IMR-90 (cell line): ENCODE measurements around the gene ETFA. TPM values are rescaled to one million over a fixed set of nuclear protein-coding genes. Genes with fewer than 3 reads are reported as not detected.

Source experiments
- ATAC-seq: fragments of 200-7000 bp; cut with Tn5 transposase; 2 replicates; pipeline ENCODE4 v1.9.1; 2020; ENCODE audit warnings: low read depth, mild to moderate bottlenecking, moderate library complexity
- BruUV-seq: library from RNA; stranded (reverse); fragments of 400-500 nt; replicated peaks from 2 replicates; lab custom pipeline; 2021; lab: Mats Ljungman, UMichigan
- CTCF ChIA-PET: fragments of 300-600 bp; formaldehyde crosslinking; extraction: SDS; loops from one replicate; lab custom pipeline; 2021; ENCODE audit warnings: antibody characterized with exemption; lab: Yijun Ruan, JAX
- POLR2A ChIA-PET: fragments of 300-600 bp; sonication (Branson Sonifier 250); formaldehyde crosslinking; loops from one replicate; lab custom pipeline; 2022; ENCODE audit warnings: antibody characterized with exemption; ENCODE audit not compliant: unreplicated experiment; lab: Charles Lee
- DNase-seq: peaks from one replicate; pipeline ENCODE4 v3.0.0; 2013
- H2AFZ ChIP-seq: replicated peaks from 2 replicates; pipeline ENCODE3; 2013; ENCODE audit warnings: low read length, mild to moderate bottlenecking; ENCODE audit not compliant: poor library complexity
- H2AK5ac ChIP-seq: 2 replicates; pipeline ENCODE4 v1.6.1; 2013; ENCODE audit warnings: low read depth, low read length, inconsistent platforms
- H2AK9ac ChIP-seq: replicated peaks from 2 replicates; pipeline ENCODE3; 2013; ENCODE audit warnings: mild to moderate bottlenecking, low read depth, low read length, moderate library complexity; ENCODE audit not compliant: poor library complexity
- H2BK120ac ChIP-seq: 2 replicates; pipeline ENCODE4 v1.6.1; 2013; ENCODE audit warnings: low read depth, low read length, inconsistent platforms
- H2BK15ac ChIP-seq: 3 replicates; pipeline ENCODE4 v1.6.1; 2013; ENCODE audit warnings: low read depth, low read length, inconsistent platforms
- H2BK20ac ChIP-seq: 2 replicates; pipeline ENCODE4 v1.6.1; 2013; ENCODE audit warnings: low read depth, mild to moderate bottlenecking, inconsistent platforms, low read length, moderate library complexity
- H2BK5ac ChIP-seq: 2 replicates; pipeline ENCODE4 v1.6.1; 2013; ENCODE audit warnings: mild to moderate bottlenecking, low read depth, low read length, inconsistent platforms; ENCODE audit not compliant: poor library complexity, severe bottlenecking
- H3K14ac ChIP-seq: replicated peaks from 2 replicates; pipeline ENCODE4 v1.6.1; 2013; ENCODE audit warnings: low read depth, low read length, inconsistent platforms
- H3K18ac ChIP-seq: 2 replicates; pipeline ENCODE4 v1.6.1; 2013; ENCODE audit warnings: low read depth, low read length, control low read depth
- H3K23ac ChIP-seq: 2 replicates; pipeline ENCODE4 v1.6.1; 2013; ENCODE audit warnings: low read depth, low read length, inconsistent platforms
- H3K27ac ChIP-seq: 2 replicates; pipeline ENCODE4 v1.5.1; 2013; ENCODE audit warnings: mild to moderate bottlenecking, control low read depth, low read length; ENCODE audit not compliant: insufficient read depth
- H3K27me3 ChIP-seq: 2 replicates; pipeline ENCODE4 v1.6.1; 2013; ENCODE audit warnings: low read length; ENCODE audit not compliant: control insufficient read depth, insufficient read depth
- H3K36me3 ChIP-seq: 2 replicates; pipeline ENCODE4 v1.6.1; 2013; ENCODE audit warnings: low read length, mixed read lengths; ENCODE audit not compliant: control insufficient read depth, insufficient read depth
- H3K4ac ChIP-seq: 2 replicates; pipeline ENCODE4 v1.6.1; 2013; ENCODE audit warnings: low read depth, low read length, inconsistent platforms
- H3K4me1 ChIP-seq: 2 replicates; pipeline ENCODE4 v1.6.1; 2013; ENCODE audit warnings: low read length, mixed read lengths; ENCODE audit not compliant: control insufficient read depth, insufficient read depth
- H3K4me2 ChIP-seq: 2 replicates; pipeline ENCODE4 v1.6.1; 2013; ENCODE audit warnings: low read depth, mild to moderate bottlenecking, control low read depth, low read length, moderate library complexity
- H3K4me3 ChIP-seq: 2 replicates; pipeline ENCODE4 v1.5.1; 2013; ENCODE audit warnings: low read depth, mild to moderate bottlenecking, control low read depth, low read length, moderate library complexity; ENCODE audit not compliant: insufficient read depth
- H3K56ac ChIP-seq: 2 replicates; pipeline ENCODE4 v1.6.1; 2013; ENCODE audit warnings: low read length, inconsistent platforms; ENCODE audit not compliant: insufficient read depth; ENCODE audit errors: extremely low read depth
- H3K79me1 ChIP-seq, 2 experiments: 2 replicates each; pipeline ENCODE4 v1.6.1; 2013; ENCODE audit warnings: low read length in 2 of 2, inconsistent platforms in 1 of 2, low read depth in 1 of 2
- H3K9ac ChIP-seq: 2 replicates; pipeline ENCODE4 v1.6.1; 2013; ENCODE audit warnings: low read depth, low read length, control low read depth
- H3K9me1 ChIP-seq: 2 replicates; pipeline ENCODE4 v1.6.1; 2013; ENCODE audit warnings: low read length, inconsistent platforms; ENCODE audit not compliant: insufficient read depth
- H3K9me3 ChIP-seq: 2 replicates; pipeline ENCODE4 v1.6.1; 2013; ENCODE audit warnings: low read length; ENCODE audit not compliant: control insufficient read depth, insufficient read depth
- H4K20me1 ChIP-seq: 2 replicates; pipeline ENCODE4 v1.6.1; 2013; ENCODE audit warnings: low read length, inconsistent platforms; ENCODE audit not compliant: insufficient read depth
- H4K5ac ChIP-seq: 2 replicates; pipeline ENCODE4 v1.6.1; 2013; ENCODE audit warnings: mild to moderate bottlenecking, low read depth, low read length, control low read depth
- H4K8ac ChIP-seq, 2 experiments: 2 replicates each; pipeline ENCODE4 v1.6.1; 2013; ENCODE audit warnings: low read depth in 2 of 2, low read length in 2 of 2, control low read depth in 1 of 2, inconsistent platforms in 1 of 2
- H4K91ac ChIP-seq: 2 replicates; pipeline ENCODE4 v1.6.1; 2013; ENCODE audit warnings: low read depth, low read length, inconsistent platforms; ENCODE audit not compliant: insufficient read depth
- CEBPB ChIP-seq: IDR thresholded peaks from 2 replicates; pipeline ENCODE4 v1.6.1; 2012; ENCODE audit warnings: low read depth, low read length, improper control_type of control experiment
- CHD1 ChIP-seq: IDR thresholded peaks from 2 replicates; pipeline ENCODE4 v1.6.1; 2012; ENCODE audit warnings: low read depth, low read length, improper control_type of control experiment
- MXI1 ChIP-seq: IDR thresholded peaks from 2 replicates; pipeline ENCODE4 v1.6.1; 2012; ENCODE audit warnings: low read depth, mild to moderate bottlenecking, low read length, moderate library complexity, borderline replicate concordance
- NFE2L2 ChIP-seq: fragments of 150-350 bp; IDR thresholded peaks from 2 replicates; pipeline ENCODE4 v1.6.1; 2016; ENCODE audit warnings: low read depth, mild to moderate bottlenecking, low read length
- POLR2A ChIP-seq: IDR thresholded peaks from 2 replicates; pipeline ENCODE4 v1.6.1; 2012; ENCODE audit warnings: mild to moderate bottlenecking, low read depth, low read length
- SMC3 ChIP-seq: fragments of 150-350 bp; IDR thresholded peaks from 2 replicates; pipeline ENCODE4 v1.6.1; 2016; ENCODE audit warnings: low read depth, mild to moderate bottlenecking, antibody characterized with exemption, low read length, moderate library complexity
- WGBS, 2 experiments: methylation state at CpG; one replicate each; pipeline versions ENCODE4 v1.1.5 to v1.1.7; 2013; ENCODE audit warnings: missing lambda C conversion rate in 2 of 2; ENCODE audit not compliant: insufficient read length in 1 of 2; ENCODE audit errors: extremely low coverage in 2 of 2; 5-methylcytosine and 5-hydroxymethylcytosine counted together
- dilution Hi-C: fragments of 300-500 bp; cut with HindIII; formaldehyde crosslinking; loops from one replicate; pipeline ENCODE4 v1.14.3; 2018; ENCODE audit warnings: low sequenced_read_pairs; ENCODE audit not compliant: unreplicated experiment
- in situ Hi-C: fragments of 300-500 bp; cut with MboI; formaldehyde crosslinking; loops from 3 replicates; pipeline ENCODE4 v1.14.3; 2019; ENCODE audit warnings: low sequenced_read_pairs, inconsistent platforms, mixed read lengths
- intact Hi-C: fragments of 100-400 bp; cut with micrococcal nuclease; formaldehyde crosslinking; loops from 2 replicates; pipeline ENCODE4 v1.10.0; 2022
- polyA plus RNA-seq, 3 experiments: library from polyadenylated mRNA; depleted of rRNA; stranded (reverse); fragments of >200 nt; gene quantifications; 2 replicates each; pipeline ENCODE4 v1.2.3, GENCODE V29; 2012; ENCODE audit warnings: low replicate concordance in 1 of 3
- total RNA-seq: library from RNA; depleted of rRNA; stranded (reverse); fragments of >200 nt; gene quantifications from 2 replicates; pipeline ENCODE4 v1.2.3, GENCODE V29; 2012
- TF ChIP-seq, protein P1 (sequence below): conservative IDR thresholded peaks from 2 replicates; pipeline ENCODE4 v1.5.1; 2012; ENCODE audit warnings: mild to moderate bottlenecking, low read depth, low read length, improper control_type of control experiment

ETFA gene
- total and polyA plus RNA-seq, 2 of the 4 experiments (the other 2 are of a cell fraction) = 115 to 172 TPM

DNA sequence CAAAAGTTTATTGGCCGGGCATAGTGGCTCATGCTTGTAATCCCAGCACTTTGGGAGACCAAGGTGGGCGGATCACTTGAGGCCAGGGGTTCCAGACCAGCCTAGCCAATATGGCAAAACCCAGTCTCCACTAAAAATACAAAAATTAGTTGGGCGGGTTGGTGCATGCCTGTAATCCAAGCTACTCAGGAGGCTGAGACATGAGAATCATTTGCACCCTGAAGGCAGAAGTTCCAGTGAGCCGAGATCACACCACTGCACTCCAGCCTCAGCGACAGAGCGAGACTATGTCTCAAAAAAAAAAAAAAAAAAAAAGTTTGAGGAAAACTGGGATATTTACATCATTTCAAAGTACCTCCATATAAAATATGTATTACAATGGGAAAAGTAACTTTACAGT is 40.4 kb downstream of the ETFA start:
- Histone ChIP-seq H2BK120ac (no peak overlapping the region), H2AK5ac (no peak overlapping the region), H3K14ac (no peak overlapping the region), H3K9me3 (peaks cover 2% of the 10 kb centered on the region; the same call in 1 of the 2 replicates), H3K79me1 (peaks cover 7 to 9% of the 10 kb centered on the region in 2 experiments; a peak in 3 of 4 replicates), H3K9me1 (peaks cover 3% of the 10 kb centered on the region; the same call in 1 of the 2 replicates), H2BK20ac (no peak overlapping the region), H3K4me3 (no peak overlapping the region), H3K4ac (no peak overlapping the region), H3K9ac (no peak overlapping the region), H4K20me1 (no peaks in the 10 kb centered on the region), H3K56ac (no peak overlapping the region), H4K5ac (no peak overlapping the region), H2AFZ (no peak overlapping the region), H4K8ac (no peak overlapping the region), H2AK9ac (no peak overlapping the region), H3K23ac (no peak overlapping the region), H3K27me3 (no peaks in the 10 kb centered on the region), H4K91ac (no peak overlapping the region), H3K27ac (no peak overlapping the region), H3K4me2 (no peak overlapping the region), H3K36me3 (peaks cover 27% of the 10 kb centered on the region), H3K18ac (no peak overlapping the region), H2BK15ac (no peak overlapping the region), H3K4me1 (no peaks in the 10 kb centered on the region), H2BK5ac (no peak overlapping the region)
- in situ Hi-C loops (no loop called here), dilution Hi-C loops (no loop called here), intact Hi-C loops (no loop called here)
- ATAC-seq = no peak
- DNase-seq = no peak
- ChIA-PET CTCF (interaction anchor here (0.7 kb wide), 1 partner anchor 11 kb away, joined by 3 read pairs; no protein-coding TSS in a partner anchor), POLR2A (no interaction called here)
- TF ChIP-seq SMC3 (no peak), CHD1 (no peak), MXI1 (no peak), CEBPB (no peak), NFE2L2 (no peak), POLR2A (no peak)
- TF ChIP-seq, protein P1, sequence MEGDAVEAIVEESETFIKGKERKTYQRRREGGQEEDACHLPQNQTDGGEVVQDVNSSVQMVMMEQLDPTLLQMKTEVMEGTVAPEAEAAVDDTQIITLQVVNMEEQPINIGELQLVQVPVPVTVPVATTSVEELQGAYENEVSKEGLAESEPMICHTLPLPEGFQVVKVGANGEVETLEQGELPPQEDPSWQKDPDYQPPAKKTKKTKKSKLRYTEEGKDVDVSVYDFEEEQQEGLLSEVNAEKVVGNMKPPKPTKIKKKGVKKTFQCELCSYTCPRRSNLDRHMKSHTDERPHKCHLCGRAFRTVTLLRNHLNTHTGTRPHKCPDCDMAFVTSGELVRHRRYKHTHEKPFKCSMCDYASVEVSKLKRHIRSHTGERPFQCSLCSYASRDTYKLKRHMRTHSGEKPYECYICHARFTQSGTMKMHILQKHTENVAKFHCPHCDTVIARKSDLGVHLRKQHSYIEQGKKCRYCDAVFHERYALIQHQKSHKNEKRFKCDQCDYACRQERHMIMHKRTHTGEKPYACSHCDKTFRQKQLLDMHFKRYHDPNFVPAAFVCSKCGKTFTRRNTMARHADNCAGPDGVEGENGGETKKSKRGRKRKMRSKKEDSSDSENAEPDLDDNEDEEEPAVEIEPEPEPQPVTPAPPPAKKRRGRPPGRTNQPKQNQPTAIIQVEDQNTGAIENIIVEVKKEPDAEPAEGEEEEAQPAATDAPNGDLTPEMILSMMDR = no peak
- 100% methylated on average over 1 of the region's 6 CpGs; no CpG with 5 or more reads in 1 of the 2 experiments for WGBS, 2 experiments
- BruUV-seq = no TSS peak
